H1 (cell line): Measurements from ENCODE around the gene TP53I11.

Source experiments
- BACH1 ChIP-seq: IDR thresholded peaks from 2 replicates; pipeline ENCODE4 v1.6.1; 2012; ENCODE audit warnings: low read length, improper control_type of control experiment
- BCL11A ChIP-seq, 2 experiments: IDR thresholded peaks; one replicate each; pipeline ENCODE4 v1.6.1; 2011; ENCODE audit warnings: low read depth in 2 of 2, low read length in 2 of 2, mild to moderate bottlenecking in 2 of 2
- CHD2 ChIP-seq: IDR thresholded peaks from 2 replicates; pipeline ENCODE4 v1.6.1; 2012; ENCODE audit warnings: low read length, improper control_type of control experiment
- CREB1 ChIP-seq: IDR thresholded peaks from 2 replicates; pipeline ENCODE4 v1.6.1; 2012; ENCODE audit warnings: inconsistent platforms
- EP300 ChIP-seq, 2 experiments: IDR thresholded peaks; 1 replicate in 1 of 2; 2 replicates in 1 of 2; pipeline ENCODE4 v1.6.1; 2011 to 2012; ENCODE audit warnings: low read depth in 2 of 2, low read length in 2 of 2, mild to moderate bottlenecking in 2 of 2, borderline replicate concordance in 1 of 2, inconsistent platforms in 1 of 2, moderate library complexity in 1 of 2
- FOSL1 ChIP-seq: IDR thresholded peaks from 2 replicates; pipeline ENCODE4 v1.6.1; 2011; ENCODE audit warnings: mild to moderate bottlenecking, low read depth, low read length, moderate library complexity; ENCODE audit not compliant: insufficient read depth
- POLR2A ChIP-seq, 2 experiments: IDR thresholded peaks; 1 replicate in 1 of 2; 2 replicates in 1 of 2; pipeline ENCODE4 v1.6.1; 2011; ENCODE audit warnings: low read depth in 2 of 2, low read length in 2 of 2, mild to moderate bottlenecking in 2 of 2; ENCODE audit errors: control extremely low read depth in 1 of 2
- POLR2AphosphoS5 ChIP-seq: IDR thresholded peaks from 2 replicates; pipeline ENCODE4 v1.6.1; 2011; ENCODE audit warnings: low read depth, low read length
- RNF2 ChIP-seq: fragments of 200-900, 300-1000 bp; sonication (generic); IDR thresholded peaks from 2 replicates; pipeline ENCODE4 v1.7.1; 2016; ENCODE audit warnings: borderline replicate concordance, low read depth, mild to moderate bottlenecking, antibody characterized with exemption, low read length; ENCODE audit not compliant: poor library complexity, severe bottlenecking; ENCODE audit errors: missing control alignments
- SIN3A ChIP-seq, 2 experiments: IDR thresholded peaks in 1 of 2; conservative IDR thresholded peaks in 1 of 2; 2 replicates each; pipeline ENCODE4 v1.6.1; 2011 to 2012; ENCODE audit warnings: low read length in 2 of 2, improper control_type of control experiment in 1 of 2, low read depth in 1 of 2, mild to moderate bottlenecking in 1 of 2
- TAF1 ChIP-seq: IDR thresholded peaks from 2 replicates; pipeline ENCODE4 v1.6.1; 2011; ENCODE audit warnings: mild to moderate bottlenecking, low read depth, low read length
- ZNF274 ChIP-seq: IDR thresholded peaks from 2 replicates; pipeline ENCODE4 v1.7.0; 2012; ENCODE audit warnings: low read length, borderline replicate concordance; ENCODE audit errors: extremely low read depth
- TF ChIP-seq, protein P1 (sequence below), 3 experiments: IDR thresholded peaks; 1 replicate in 2 of 3; 2 replicates in 1 of 3; pipeline versions ENCODE4 v1.5.1 to v1.6.1; 2011; ENCODE audit warnings: low read length in 3 of 3, mild to moderate bottlenecking in 3 of 3, inconsistent platforms in 2 of 3, low read depth in 1 of 3, moderate library complexity in 1 of 3; ENCODE audit not compliant: insufficient read depth in 1 of 3; ENCODE audit errors: control extremely low read depth in 1 of 3

DNA sequence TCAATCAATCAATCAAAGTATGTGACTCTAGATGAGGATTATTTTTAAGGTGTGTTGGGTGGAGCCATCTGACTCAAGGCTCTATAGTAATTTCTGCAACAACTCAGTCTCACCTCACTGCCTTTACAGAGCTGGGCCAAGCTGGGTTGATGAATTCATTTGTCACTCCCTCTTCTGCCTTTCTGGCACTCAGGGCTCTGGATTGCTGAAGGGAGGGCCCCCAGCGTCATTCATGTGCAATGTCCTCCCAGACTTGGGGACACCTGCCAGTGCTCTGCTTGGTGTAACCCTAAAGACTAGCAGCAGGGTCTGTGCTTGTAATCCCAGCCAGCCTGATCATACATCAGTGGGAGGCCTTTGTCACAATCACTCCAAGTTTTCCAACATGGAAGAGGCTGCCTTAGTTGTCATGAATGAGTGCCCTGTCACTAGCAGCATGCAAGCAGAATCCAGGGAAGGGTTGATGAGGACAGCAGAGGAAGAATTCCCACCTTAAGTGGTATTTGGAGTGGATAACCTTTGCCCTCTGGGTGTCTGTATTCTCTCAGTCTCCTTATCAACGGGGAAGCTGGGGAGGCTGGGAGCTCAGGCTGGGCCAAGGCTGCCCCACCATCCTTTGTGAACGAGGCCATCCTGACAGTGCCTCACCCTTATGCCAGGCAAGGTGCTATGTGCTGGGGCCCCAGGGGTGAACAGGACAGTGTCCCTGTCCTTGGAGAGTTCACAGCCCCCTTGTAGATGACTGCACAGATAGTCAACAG lies 2.0 kb upstream of the TP53I11 start:
- TF ChIP-seq ZNF274 (no peak), FOSL1 (no peak), POLR2A (IDR thresholded peaks at IDR 0.05; ENCODE audit: control extremely low read depth in 1 of 2, low read depth in 2 of 2, low read length in 2 of 2) (no peak), CHD2 (no peak), BCL11A (IDR thresholded peaks at IDR 0.05; ENCODE audit: low read depth in 2 of 2, low read length in 2 of 2) (no peak), EP300 (IDR thresholded peaks at IDR 0.05; ENCODE audit: borderline replicate concordance in 1 of 2, low read depth in 2 of 2, low read length in 2 of 2) (no peak), CREB1 (no peak), SIN3A (conservative IDR thresholded peaks at IDR 0.05 in 1 of 2, IDR thresholded peaks at IDR 0.05 in 1 of 2; ENCODE audit: low read depth in 1 of 2, low read length in 2 of 2) (no peak), RNF2 (no peak), TAF1 (no peak), POLR2AphosphoS5 (no peak), BACH1 (no peak)
- TF ChIP-seq, protein P1, sequence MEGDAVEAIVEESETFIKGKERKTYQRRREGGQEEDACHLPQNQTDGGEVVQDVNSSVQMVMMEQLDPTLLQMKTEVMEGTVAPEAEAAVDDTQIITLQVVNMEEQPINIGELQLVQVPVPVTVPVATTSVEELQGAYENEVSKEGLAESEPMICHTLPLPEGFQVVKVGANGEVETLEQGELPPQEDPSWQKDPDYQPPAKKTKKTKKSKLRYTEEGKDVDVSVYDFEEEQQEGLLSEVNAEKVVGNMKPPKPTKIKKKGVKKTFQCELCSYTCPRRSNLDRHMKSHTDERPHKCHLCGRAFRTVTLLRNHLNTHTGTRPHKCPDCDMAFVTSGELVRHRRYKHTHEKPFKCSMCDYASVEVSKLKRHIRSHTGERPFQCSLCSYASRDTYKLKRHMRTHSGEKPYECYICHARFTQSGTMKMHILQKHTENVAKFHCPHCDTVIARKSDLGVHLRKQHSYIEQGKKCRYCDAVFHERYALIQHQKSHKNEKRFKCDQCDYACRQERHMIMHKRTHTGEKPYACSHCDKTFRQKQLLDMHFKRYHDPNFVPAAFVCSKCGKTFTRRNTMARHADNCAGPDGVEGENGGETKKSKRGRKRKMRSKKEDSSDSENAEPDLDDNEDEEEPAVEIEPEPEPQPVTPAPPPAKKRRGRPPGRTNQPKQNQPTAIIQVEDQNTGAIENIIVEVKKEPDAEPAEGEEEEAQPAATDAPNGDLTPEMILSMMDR (IDR thresholded peaks at IDR 0.05; ENCODE audit: control extremely low read depth in 1 of 3, insufficient read depth in 1 of 3, low read depth in 1 of 3, low read length in 3 of 3), result no peak
